Measurements from ENCODE around the gene GOLGA6L6.
"Not testable (repeated sequence)": the region's sequence is repeated elsewhere in the genome, so short reads cannot be mapped to it uniquely, and the experiment has no call there.

Gene GOLGA6L6

GRCh38 chr15:20541700-20542099 is at the start of gene GOLGA6L6:
Gene GOLGA6L6 (minus strand): TSS chr15:20541800. CDS start chr15:20541709, 91 bp downstream.
- not testable (repeated sequence) for DNase-seq

GRCh38 chr15:20590069-20590468 is 48.5 kb upstream of the GOLGA6L6 start:
- not testable (repeated sequence) for DNase-seq

GRCh38 chr15:20586821-20587220 is 45.2 kb upstream of the GOLGA6L6 start:
- not testable (repeated sequence) for DNase-seq

GRCh38 chr15:20582726-20583115 is 41.1 kb upstream of the GOLGA6L6 start:
- DNase-seq, result not testable (repeated sequence)

GRCh38 chr15:20582109-20582725 is 40.6 kb upstream of the GOLGA6L6 start:
- not testable (repeated sequence) for DNase-seq

- not testable (repeated sequence) for DNase-seq
These were observed 39.9 kb upstream of the GOLGA6L6 start for GRCh38 chr15:20581261-20582108.

GRCh38 chr15:20579662-20580061 is 38.1 kb upstream of the GOLGA6L6 start:
- not testable (repeated sequence) for DNase-seq

- DNase-seq, result not testable (repeated sequence)
These were observed 9.7 kb upstream of the GOLGA6L6 start for GRCh38 chr15:20551289-20551688.

GRCh38 chr15:20505926-20506658 is 35.5 kb downstream of the GOLGA6L6 start:
- not testable (repeated sequence) for DNase-seq

- not testable (repeated sequence) for DNase-seq
These were observed 38.8 kb downstream of the GOLGA6L6 start for GRCh38 chr15:20502839-20503238.

- not testable (repeated sequence) for DNase-seq
These were observed 39.9 kb downstream of the GOLGA6L6 start for GRCh38 chr15:20501512-20502222.

- not testable (repeated sequence) for DNase-seq
These were observed 43.8 kb downstream of the GOLGA6L6 start for GRCh38 chr15:20497781-20498180.

- DNase-seq, result not testable (repeated sequence)
These were observed 48.6 kb downstream of the GOLGA6L6 start for GRCh38 chr15:20493035-20493434.

GRCh38 chr15:20492598-20492997 is 49.0 kb downstream of the GOLGA6L6 start:
- DNase-seq, result not testable (repeated sequence)

- DNase-seq, result not testable (repeated sequence)
These were observed 52.3 kb downstream of the GOLGA6L6 start for GRCh38 chr15:20489320-20489719.

Data from NCI-H2029 (cell line).